Fibroblast of lung (primary cell): ENCODE measurements around the gene ZNF646. TPM values are rescaled to one million over a fixed set of nuclear protein-coding genes. Genes with fewer than 3 reads are reported as not detected.

Experiments used
- DNase-seq, 2 donors: peaks; one replicate each; pipeline versions ENCODE4 v3.0.0 to v3.0.0-alpha.2; 2010; ENCODE audit warnings: low read depth in 2 of 2
- H2AFZ ChIP-seq: 2 replicates; pipeline ENCODE4 v1.5.1; 2012; ENCODE audit warnings: low read length, control low read depth, inconsistent platforms
- H3K27ac ChIP-seq: 2 replicates; pipeline ENCODE4 v1.5.1; 2011; ENCODE audit warnings: low read length, control low read depth; ENCODE audit not compliant: insufficient read depth
- H3K27me3 ChIP-seq: 2 replicates; pipeline ENCODE4 v1.5.1; 2011; ENCODE audit warnings: mild to moderate bottlenecking, low read length; ENCODE audit not compliant: control insufficient read depth, insufficient read depth
- H3K36me3 ChIP-seq: 2 replicates; pipeline ENCODE4 v1.5.1; 2011; ENCODE audit warnings: low read length; ENCODE audit not compliant: control insufficient read depth, insufficient read depth
- H3K4me1 ChIP-seq: 2 replicates; pipeline ENCODE4 v1.5.1; 2011; ENCODE audit warnings: low read length; ENCODE audit not compliant: control insufficient read depth, insufficient read depth; ENCODE audit errors: extremely low read depth
- H3K4me2 ChIP-seq: 2 replicates; pipeline ENCODE4 v1.5.1; 2011; ENCODE audit warnings: low read length, control low read depth; ENCODE audit not compliant: insufficient read depth; ENCODE audit errors: extremely low read depth
- H3K4me3 ChIP-seq, 4 experiments: fragments of 200-600 bp in 1 of 4; sonication (generic) in 1 of 4; replicated peaks in 1 of 4; 2 replicates each; pipeline ENCODE4 v1.5.1; 2011 to 2016; ENCODE audit warnings: low read length in 4 of 4, low read depth in 3 of 4, mild to moderate bottlenecking in 3 of 4, control low read depth in 2 of 4, inconsistent platforms in 1 of 4, mixed read lengths in 1 of 4; ENCODE audit not compliant: insufficient read depth in 1 of 4; ENCODE audit errors: control extremely low read depth in 1 of 4
- H3K79me2 ChIP-seq: 2 replicates; pipeline ENCODE4 v1.5.1; 2012; ENCODE audit warnings: mild to moderate bottlenecking, low read length, inconsistent platforms; ENCODE audit not compliant: control insufficient read depth, insufficient read depth
- H3K9ac ChIP-seq: 2 replicates; pipeline ENCODE4 v1.5.1; 2011; ENCODE audit warnings: mild to moderate bottlenecking, low read length, control low read depth; ENCODE audit not compliant: insufficient read depth
- H3K9me3 ChIP-seq: 2 replicates; pipeline ENCODE4 v1.5.1; 2012; ENCODE audit warnings: low read depth, low read length; ENCODE audit not compliant: control insufficient read depth, insufficient read depth
- H4K20me1 ChIP-seq: 2 replicates; pipeline ENCODE4 v1.5.1; 2011; ENCODE audit warnings: low read length; ENCODE audit not compliant: control insufficient read depth, insufficient read depth; ENCODE audit errors: extremely low read depth
- CTCF ChIP-seq, 2 donors: IDR thresholded peaks in 1 of 2; conservative IDR thresholded peaks in 1 of 2; 1 replicate in 1 of 2; 2 replicates in 1 of 2; pipeline ENCODE4 v1.5.1; 2011 to 2012; ENCODE audit warnings: low read length in 2 of 2, control low read depth in 1 of 2, inconsistent platforms in 1 of 2, low read depth in 1 of 2, mild to moderate bottlenecking in 1 of 2
- EZH2 ChIP-seq: IDR thresholded peaks from 2 replicates; pipeline ENCODE4 v1.5.1; 2012; ENCODE audit warnings: low read length, control low read depth, mild to moderate bottlenecking; ENCODE audit errors: missing control alignments
- polyA plus RNA-seq, 2 donors: library from polyadenylated mRNA; depleted of rRNA in 1 of 2; stranded (reverse) in 1 of 2; unstranded in 1 of 2; fragments of >200 nt; gene quantifications; 2 replicates each; pipeline ENCODE4 v1.2.1, GENCODE V29; 2011 to 2012; ENCODE audit warnings: missing spikeins in 1 of 2
- total RNA-seq: library from RNA; depleted of rRNA; stranded (reverse); fragments of >200 nt; gene quantifications from 2 replicates; pipeline ENCODE4 v1.2.1, GENCODE V29; 2014

The ZNF646 gene
- total and polyA plus RNA-seq, 2 donors (not counting 1 experiment from before 2014, with no cell fraction given) = 2.6 to 13.2 TPM

- no peak overlapping the region for H3K27ac ChIP-seq
- H3K4me1 ChIP-seq = no peaks in the 10 kb centered on the region
- no peaks in the 10 kb centered on the region for H4K20me1 ChIP-seq
- H3K9me3 ChIP-seq = no peaks in the 10 kb centered on the region
- TF ChIP-seq EZH2 (no peak), CTCF (conservative IDR thresholded peaks at IDR 0.05 in 1 of 2, IDR thresholded peaks at IDR 0.05 in 1 of 2; ENCODE audit: low read depth in 1 of 2, low read length in 2 of 2) (no peak)
- no peak overlapping the region for H3K4me2 ChIP-seq
- no peaks in the 10 kb centered on the region for H3K79me2 ChIP-seq
- no peaks in the 10 kb centered on the region for H3K27me3 ChIP-seq
- H3K4me3 ChIP-seq = no peak overlapping the region
- no peak overlapping the region for H3K9ac ChIP-seq
- H3K36me3 ChIP-seq = peaks cover 25% of the 10 kb centered on the region
- no peak overlapping the region for H2AFZ ChIP-seq
- DNase-seq = no peak
These were observed 10.5 kb downstream of the ZNF646 start for GRCh38 chr16:31084584-31085302.

GRCh38 chr16:31085411-31085810 is 11.2 kb downstream of the ZNF646 start:
- Histone ChIP-seq H3K4me2 (no peak overlapping the region), H2AFZ (no peak overlapping the region), H3K9ac (no peak overlapping the region), H3K4me3 (no peak overlapping the region), H4K20me1 (no peaks in the 10 kb centered on the region), H3K4me1 (no peaks in the 10 kb centered on the region), H3K27me3 (no peaks in the 10 kb centered on the region), H3K9me3 (no peaks in the 10 kb centered on the region), H3K36me3 (peaks cover 22% of the 10 kb centered on the region), H3K79me2 (no peaks in the 10 kb centered on the region), H3K27ac (no peak overlapping the region)
- TF ChIP-seq CTCF (conservative IDR thresholded peaks at IDR 0.05 in 1 of 2, IDR thresholded peaks at IDR 0.05 in 1 of 2; ENCODE audit: low read depth in 1 of 2, low read length in 2 of 2) (no peak), EZH2 (no peak)
- peak in 1 of 2 donors; percentile 30 for DNase-seq

GRCh38 chr16:31085873-31086628 is 11.8 kb downstream of the ZNF646 start:
- H3K9ac ChIP-seq = no peak overlapping the region
- no peak for DNase-seq
- H3K4me3 ChIP-seq = no peak overlapping the region
- no peak for TF ChIP-seq CTCF (conservative IDR thresholded peaks at IDR 0.05 in 1 of 2, IDR thresholded peaks at IDR 0.05 in 1 of 2; ENCODE audit: low read depth in 1 of 2, low read length in 2 of 2)
- TF ChIP-seq EZH2 = no peak
- no peaks in the 10 kb centered on the region for H3K4me1 ChIP-seq
- no peaks in the 10 kb centered on the region for H3K9me3 ChIP-seq
- no peak overlapping the region for H3K4me2 ChIP-seq
- H3K36me3 ChIP-seq = peaks cover 18% of the 10 kb centered on the region
- H3K27ac ChIP-seq = no peak overlapping the region
- H3K79me2 ChIP-seq = peaks cover under 1% of the 10 kb centered on the region
- no peaks in the 10 kb centered on the region for H4K20me1 ChIP-seq
- H2AFZ ChIP-seq = no peak overlapping the region
- no peaks in the 10 kb centered on the region for H3K27me3 ChIP-seq
